ENCODE measurements around the gene HOXA11.

Gene HOXA11

DNA sequence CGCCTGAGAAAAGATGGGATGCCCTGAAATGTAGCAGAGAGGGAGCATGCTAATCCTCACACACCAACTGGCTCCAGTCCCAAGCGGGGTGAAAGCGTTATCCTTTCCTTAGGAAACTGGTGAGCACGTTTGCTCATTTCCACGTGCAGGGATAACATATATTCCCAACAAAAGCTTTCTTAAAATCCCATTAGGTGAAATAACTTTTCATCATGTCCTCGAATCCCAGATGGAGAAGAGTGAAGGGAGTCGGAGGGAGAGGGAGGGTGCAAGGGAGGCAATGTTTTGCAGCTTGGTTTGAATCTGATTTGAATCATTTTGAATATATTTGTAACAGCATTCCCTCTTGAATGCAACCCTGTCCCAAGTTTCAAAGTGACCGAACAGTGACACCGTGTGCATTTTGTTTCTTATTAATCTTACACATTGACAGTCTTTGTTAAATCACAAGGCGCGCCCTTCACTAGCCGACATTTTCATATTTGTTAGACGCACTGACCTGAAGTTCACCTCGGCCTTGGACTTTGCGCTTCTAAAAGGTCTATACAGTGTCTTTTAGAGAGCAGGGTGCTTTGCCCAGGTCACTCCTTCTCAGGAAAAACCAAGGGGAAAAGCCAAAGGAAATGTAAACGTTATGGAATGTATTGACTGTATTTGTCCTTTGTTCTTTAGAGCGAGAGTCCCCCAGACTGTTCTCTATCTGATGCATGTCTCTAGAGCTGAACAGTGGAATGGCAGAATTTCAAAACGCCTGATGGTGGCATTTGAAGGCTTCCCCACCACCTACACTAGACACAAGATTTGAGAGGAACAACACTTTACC, 51.4 kb downstream of the HOXA11 start:
- peak in 1 of 42 donors; percentile 10 for DNase-seq
- intact Hi-C loops (cut with DNase I), result no loop called here

DNA sequence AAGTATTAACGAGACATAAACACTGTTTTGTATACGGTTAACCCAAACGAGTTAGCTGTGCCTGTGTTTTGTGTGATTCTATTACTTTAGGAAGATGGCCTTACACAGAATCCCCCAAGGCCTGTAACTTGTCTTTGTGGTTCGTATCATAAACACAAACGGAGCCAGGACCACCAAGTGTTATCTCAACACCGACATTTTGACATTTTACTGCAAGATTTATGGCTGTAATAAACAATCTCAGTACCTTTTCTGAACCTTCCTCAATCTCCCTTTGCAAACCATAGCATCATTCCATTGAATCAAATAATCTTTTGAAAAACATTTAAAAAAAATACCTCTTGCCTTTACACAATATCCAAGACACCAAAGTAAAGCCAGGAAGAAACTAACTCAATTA, 52.1 kb downstream of the HOXA11 start:
- intact Hi-C loops (cut with DNase I), result no loop called here
- DNase-seq, result no peak

DNA sequence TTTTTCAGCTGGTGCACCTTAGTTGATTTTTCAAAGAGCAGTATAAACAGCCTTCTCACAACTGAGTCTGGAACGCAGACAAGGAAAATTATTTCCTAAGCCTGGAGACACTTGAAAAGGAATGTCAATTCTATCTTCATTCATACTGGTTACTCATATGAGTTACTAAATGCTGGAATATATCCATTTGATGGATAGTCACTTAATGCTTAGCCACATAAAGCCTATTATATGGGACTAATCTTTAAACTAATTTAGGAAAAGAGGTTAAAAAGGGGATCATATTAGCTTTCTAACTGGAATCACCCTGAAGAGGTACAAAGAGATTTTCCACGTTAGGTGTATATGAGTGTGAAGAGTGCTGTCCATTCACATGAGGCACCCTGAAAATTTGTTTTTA, 52.8 kb downstream of the HOXA11 start:
- no peak for DNase-seq
- intact Hi-C loops (cut with DNase I), result no loop called here

DNA sequence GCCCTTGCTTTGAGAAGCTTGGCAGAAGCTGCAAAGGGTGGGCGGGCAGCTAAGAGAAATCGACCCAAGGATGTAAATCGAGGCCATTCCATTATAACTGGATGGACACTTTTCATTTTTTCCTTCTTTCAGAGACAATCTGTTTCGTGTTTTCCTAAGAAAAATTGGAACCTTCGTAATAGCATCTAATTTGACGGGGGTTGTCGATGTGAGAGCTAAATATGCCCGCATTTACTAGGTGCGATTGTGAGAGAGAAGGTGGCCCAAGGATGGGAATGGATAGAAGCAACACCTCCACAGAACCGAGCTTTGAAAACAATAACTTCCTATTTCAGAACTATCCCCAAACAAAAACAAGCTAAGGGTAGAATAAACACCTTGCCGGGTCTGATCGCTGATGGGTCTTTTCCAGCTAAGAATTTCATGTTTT, 53.6 kb downstream of the HOXA11 start:
- no peak for DNase-seq
- intact Hi-C loops (cut with DNase I), result no loop called here
